Measurements from ENCODE around the gene SPTLC3. TPM values are rescaled to one million over a fixed set of nuclear protein-coding genes. Genes with fewer than 3 reads are reported as not detected.

Gene SPTLC3
- total RNA-seq, 1 experiment from 2014 or later: 0.03 TPM

GRCh38 chr20:13165203-13165602, 156.4 kb downstream of the SPTLC3 start:
- no TSS peak for BruUV-seq (replicated peaks)

DNA sequence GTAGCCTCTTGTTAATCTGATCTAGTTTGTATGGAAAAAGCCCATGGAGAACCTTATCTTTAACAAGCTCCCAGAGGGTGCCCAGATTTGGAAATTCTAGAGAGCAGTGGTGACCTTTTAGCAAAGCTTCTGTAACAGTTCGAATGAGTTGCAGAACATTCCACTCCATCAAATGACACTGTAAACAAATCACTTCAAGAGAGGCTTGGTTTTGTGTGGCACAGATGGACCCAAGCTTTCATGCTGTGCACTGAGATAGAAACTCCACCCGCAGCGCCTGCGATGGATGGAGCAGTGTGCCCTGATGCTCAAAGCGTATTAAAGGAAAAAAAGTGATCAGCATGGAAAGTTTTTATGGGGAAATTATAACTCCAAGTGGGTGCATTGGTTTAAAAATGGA, 157.2 kb downstream of the SPTLC3 start:
- Histone ChIP-seq H3K27me3 (ENCODE audit: control insufficient read depth, insufficient read depth, low read length) (no peaks in the 10 kb centered on the region), H3K27ac (ENCODE audit: low read length) (no peak overlapping the region), H3K4me3 (ENCODE audit: low read depth in 2 of 2, low read length in 2 of 2) (no peak overlapping the region), H3K9me3 (ENCODE audit: control insufficient read depth, insufficient read depth, low read depth, low read length) (no peaks in the 10 kb centered on the region), H3K36me3 (ENCODE audit: control insufficient read depth, insufficient read depth, low read length) (no peaks in the 10 kb centered on the region), H3K4me1 (ENCODE audit: control insufficient read depth, insufficient read depth, low read length) (no peaks in the 10 kb centered on the region)
- ATAC-seq: no peak
- DNase-seq (ENCODE audit: low read depth, low spot score): no peak
- in situ Hi-C loops (cut with HindIII; ENCODE audit: low pct_unique_long_range_greater_than_20kb, low sequenced_read_pairs): no loop called here
- ChIA-PET CTCF (no interaction called here), POLR2A (no interaction called here)
- no peak for TF ChIP-seq POLR2AphosphoS5 (IDR thresholded peaks at IDR 0.05; ENCODE audit: low read depth, low read length)
- TF ChIP-seq, protein P1, sequence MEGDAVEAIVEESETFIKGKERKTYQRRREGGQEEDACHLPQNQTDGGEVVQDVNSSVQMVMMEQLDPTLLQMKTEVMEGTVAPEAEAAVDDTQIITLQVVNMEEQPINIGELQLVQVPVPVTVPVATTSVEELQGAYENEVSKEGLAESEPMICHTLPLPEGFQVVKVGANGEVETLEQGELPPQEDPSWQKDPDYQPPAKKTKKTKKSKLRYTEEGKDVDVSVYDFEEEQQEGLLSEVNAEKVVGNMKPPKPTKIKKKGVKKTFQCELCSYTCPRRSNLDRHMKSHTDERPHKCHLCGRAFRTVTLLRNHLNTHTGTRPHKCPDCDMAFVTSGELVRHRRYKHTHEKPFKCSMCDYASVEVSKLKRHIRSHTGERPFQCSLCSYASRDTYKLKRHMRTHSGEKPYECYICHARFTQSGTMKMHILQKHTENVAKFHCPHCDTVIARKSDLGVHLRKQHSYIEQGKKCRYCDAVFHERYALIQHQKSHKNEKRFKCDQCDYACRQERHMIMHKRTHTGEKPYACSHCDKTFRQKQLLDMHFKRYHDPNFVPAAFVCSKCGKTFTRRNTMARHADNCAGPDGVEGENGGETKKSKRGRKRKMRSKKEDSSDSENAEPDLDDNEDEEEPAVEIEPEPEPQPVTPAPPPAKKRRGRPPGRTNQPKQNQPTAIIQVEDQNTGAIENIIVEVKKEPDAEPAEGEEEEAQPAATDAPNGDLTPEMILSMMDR (IDR thresholded peaks at IDR 0.05): no peak
- TF ChIP-seq SIN3A (IDR thresholded peaks at IDR 0.05; ENCODE audit: borderline replicate concordance, insufficient read depth, low read depth, low read length): no peak
- TF ChIP-seq TCF7L2 (IDR thresholded peaks at IDR 0.05; ENCODE audit: low read depth, low read length): no peak
- no peak for TF ChIP-seq REST (IDR thresholded peaks at IDR 0.05; ENCODE audit: insufficient read depth in 1 of 2, low read depth in 2 of 2, low read length in 1 of 2)
- BruUV-seq (replicated peaks): no TSS peak
- intact Hi-C loops (cut with micrococcal nuclease; ENCODE audit: unreplicated experiment): no loop called here

More at GRCh38 chr20:13165203-13165602, 156.4 kb downstream of the SPTLC3 start:
- ChIA-PET POLR2A (no interaction called here), CTCF (no interaction called here)
- H3K4me1 ChIP-seq (ENCODE audit: control insufficient read depth, insufficient read depth, low read length): no peaks in the 10 kb centered on the region
- intact Hi-C loops (cut with micrococcal nuclease; ENCODE audit: unreplicated experiment) (no loop called here), in situ Hi-C loops (cut with HindIII; ENCODE audit: low pct_unique_long_range_greater_than_20kb, low sequenced_read_pairs) (no loop called here)
- H3K4me3 ChIP-seq (ENCODE audit: low read depth in 2 of 2, low read length in 2 of 2): no peak overlapping the region
- TF ChIP-seq POLR2AphosphoS5 (IDR thresholded peaks at IDR 0.05; ENCODE audit: low read depth, low read length) (no peak), REST (IDR thresholded peaks at IDR 0.05; ENCODE audit: insufficient read depth in 1 of 2, low read depth in 2 of 2, low read length in 1 of 2) (no peak), TCF7L2 (IDR thresholded peaks at IDR 0.05; ENCODE audit: low read depth, low read length) (no peak), SIN3A (IDR thresholded peaks at IDR 0.05; ENCODE audit: borderline replicate concordance, insufficient read depth, low read depth, low read length) (no peak)
- TF ChIP-seq, protein P1 (IDR thresholded peaks at IDR 0.05): no peak
- ATAC-seq: no peak
- no peak for DNase-seq (ENCODE audit: low read depth, low spot score)
- H3K36me3 ChIP-seq (ENCODE audit: control insufficient read depth, insufficient read depth, low read length): no peaks in the 10 kb centered on the region
- H3K9me3 ChIP-seq (ENCODE audit: control insufficient read depth, insufficient read depth, low read depth, low read length): no peaks in the 10 kb centered on the region
- H3K27ac ChIP-seq (ENCODE audit: low read length): no peak overlapping the region
- no peaks in the 10 kb centered on the region for H3K27me3 ChIP-seq (ENCODE audit: control insufficient read depth, insufficient read depth, low read length)
